Measurements from ENCODE around the gene NCAM1. TPM values are rescaled to one million over a fixed set of nuclear protein-coding genes. Genes with fewer than 3 reads are reported as not detected.

Gene NCAM1
- total and polyA plus RNA-seq, 2 donors (not counting 3 experiments of a cell fraction or from before 2014, with no cell fraction given): 0.03 TPM; not detected in 1

DNA sequence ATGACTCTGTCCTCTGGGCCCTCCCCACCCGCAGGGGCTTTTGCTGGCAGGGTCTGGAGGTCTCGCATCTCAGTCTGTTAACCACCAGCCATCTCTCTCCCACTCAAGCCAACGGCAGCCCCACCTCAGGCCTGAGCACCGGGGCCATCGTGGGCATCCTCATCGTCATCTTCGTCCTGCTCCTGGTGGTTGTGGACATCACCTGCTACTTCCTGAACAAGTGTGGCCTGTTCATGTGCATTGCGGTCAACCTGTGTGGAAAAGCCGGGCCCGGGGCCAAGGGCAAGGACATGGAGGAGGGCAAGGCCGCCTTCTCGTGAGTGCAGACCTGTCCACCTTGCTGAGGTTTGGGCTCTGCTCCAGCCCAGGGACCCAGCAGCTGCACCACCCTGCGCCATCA is 308.9 kb downstream of the NCAM1 start:
- no peaks in the 10 kb centered on the region for H3K9me3 ChIP-seq (replicated peaks; ENCODE audit: control insufficient read depth, insufficient read depth, low read length)
- TF ChIP-seq, protein P1, sequence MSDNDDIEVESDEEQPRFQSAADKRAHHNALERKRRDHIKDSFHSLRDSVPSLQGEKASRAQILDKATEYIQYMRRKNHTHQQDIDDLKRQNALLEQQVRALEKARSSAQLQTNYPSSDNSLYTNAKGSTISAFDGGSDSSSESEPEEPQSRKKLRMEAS (IDR thresholded peaks at IDR 0.05; ENCODE audit: insufficient read depth, insufficient read length): no peak
- TF ChIP-seq POLR2AphosphoS5 (IDR thresholded peaks at IDR 0.05; ENCODE audit: insufficient read depth, low read depth, low read length): no peak
- no peak for TF ChIP-seq POLR2A (IDR thresholded peaks at IDR 0.05; ENCODE audit: low read depth, low read length)
- no peak for TF ChIP-seq GATA2 (IDR thresholded peaks at IDR 0.05; ENCODE audit: insufficient read depth, insufficient read length, low read depth, low read length)
- TF ChIP-seq, protein P2, sequence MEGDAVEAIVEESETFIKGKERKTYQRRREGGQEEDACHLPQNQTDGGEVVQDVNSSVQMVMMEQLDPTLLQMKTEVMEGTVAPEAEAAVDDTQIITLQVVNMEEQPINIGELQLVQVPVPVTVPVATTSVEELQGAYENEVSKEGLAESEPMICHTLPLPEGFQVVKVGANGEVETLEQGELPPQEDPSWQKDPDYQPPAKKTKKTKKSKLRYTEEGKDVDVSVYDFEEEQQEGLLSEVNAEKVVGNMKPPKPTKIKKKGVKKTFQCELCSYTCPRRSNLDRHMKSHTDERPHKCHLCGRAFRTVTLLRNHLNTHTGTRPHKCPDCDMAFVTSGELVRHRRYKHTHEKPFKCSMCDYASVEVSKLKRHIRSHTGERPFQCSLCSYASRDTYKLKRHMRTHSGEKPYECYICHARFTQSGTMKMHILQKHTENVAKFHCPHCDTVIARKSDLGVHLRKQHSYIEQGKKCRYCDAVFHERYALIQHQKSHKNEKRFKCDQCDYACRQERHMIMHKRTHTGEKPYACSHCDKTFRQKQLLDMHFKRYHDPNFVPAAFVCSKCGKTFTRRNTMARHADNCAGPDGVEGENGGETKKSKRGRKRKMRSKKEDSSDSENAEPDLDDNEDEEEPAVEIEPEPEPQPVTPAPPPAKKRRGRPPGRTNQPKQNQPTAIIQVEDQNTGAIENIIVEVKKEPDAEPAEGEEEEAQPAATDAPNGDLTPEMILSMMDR (IDR thresholded peaks at IDR 0.05; ENCODE audit: extremely low read depth in 1 of 2, insufficient read depth in 1 of 2, low read depth in 1 of 2, low read length in 2 of 2): no peak
- TF ChIP-seq JUN (IDR thresholded peaks at IDR 0.05; ENCODE audit: borderline replicate concordance, insufficient read depth, insufficient read length, low read depth): no peak
- no peak for TF ChIP-seq EZH2 (IDR thresholded peaks at IDR 0.05; ENCODE audit: borderline replicate concordance, low read depth, low read length, severe bottlenecking)
- TF ChIP-seq FOS (IDR thresholded peaks at IDR 0.05; ENCODE audit: borderline replicate concordance, insufficient read depth, low read length): no peak
- no peak for TF ChIP-seq MYC (IDR thresholded peaks at IDR 0.05; ENCODE audit: low read depth, low read length)
- no peak overlapping the region for H3K4me2 ChIP-seq (ENCODE audit: insufficient read depth, low read length)
- no peaks in the 10 kb centered on the region for H3K79me2 ChIP-seq (ENCODE audit: control insufficient read depth, insufficient read depth, low read length)
- CTCF ChIA-PET: no interaction called here
- no peak overlapping the region for H3K4me3 ChIP-seq (replicated peaks in 1 of 3; ENCODE audit: insufficient read depth in 1 of 3, low read depth in 1 of 3, low read length in 3 of 3)
- no peaks in the 10 kb centered on the region for H3K4me1 ChIP-seq (ENCODE audit: control insufficient read depth, extremely low read depth, insufficient read depth, low read length)
- no peaks in the 10 kb centered on the region for H4K20me1 ChIP-seq (replicated peaks; ENCODE audit: control insufficient read depth, extremely low read depth, insufficient read depth, low read length)
- POLR2A ChIA-PET: no interaction called here
- H3K9me1 ChIP-seq (replicated peaks; ENCODE audit: control insufficient read depth, extremely low read depth, insufficient read depth, low read length): no peaks in the 10 kb centered on the region
- no peaks in the 10 kb centered on the region for H3K36me3 ChIP-seq (ENCODE audit: control insufficient read depth in 2 of 2, extremely low read depth in 1 of 2, insufficient read depth in 2 of 2, low read length in 2 of 2)
- H3K27me3 ChIP-seq (ENCODE audit: control insufficient read depth in 2 of 2, insufficient read depth in 2 of 2, low read length in 2 of 2): no peaks in the 10 kb centered on the region
- no peak overlapping the region for H2AFZ ChIP-seq (ENCODE audit: low read depth, low read length)
- FAIRE-seq: no peak
- no TSS peak for BruUV-seq (replicated peaks)
- no peak overlapping the region for H3K27ac ChIP-seq (ENCODE audit: insufficient read depth, low read depth, low read length)
- intact Hi-C loops (cut with micrococcal nuclease) (no loop called here), dilution Hi-C loops (cut with MboI; ENCODE audit: extremely low pct_ligation_motif_present, low sequenced_read_pairs) (no loop called here)
- no peak for DNase-seq (ENCODE audit: low read depth, low spot score)
- H3K9ac ChIP-seq (replicated peaks; ENCODE audit: extremely low read depth, insufficient read depth, low read length): no peak overlapping the region

All from endothelial cell of umbilical vein (primary cell).